ENCODE data around the gene SLC25A27.

Gene SLC25A27

DNA sequence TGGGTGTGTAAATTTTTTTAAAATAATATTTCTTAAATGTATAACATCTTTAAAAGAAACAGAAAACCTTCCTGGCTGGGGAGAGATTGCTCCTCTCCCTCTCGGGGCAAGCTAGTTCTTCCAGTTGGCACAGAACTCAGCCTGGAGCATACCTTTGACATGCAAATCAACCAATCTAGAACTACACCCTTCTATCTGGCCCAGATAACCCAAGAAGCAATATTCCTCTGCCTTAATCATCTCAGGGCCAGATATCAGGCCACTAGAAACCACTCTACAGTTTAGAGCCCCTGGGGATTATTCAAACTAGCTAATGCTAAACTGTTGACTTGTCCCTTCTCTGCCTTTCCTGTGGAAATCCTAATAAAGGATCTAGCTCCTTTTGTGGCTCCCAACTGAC is 34.0 kb upstream of the SLC25A27 start:
- TF ChIP-seq ZC3H10 (CRISPR knock-in tag; IDR thresholded peaks at IDR 0.05) (no peak), ZFP30 (CRISPR knock-in tag; IDR thresholded peaks at IDR 0.05) (no peak), TCF4 (CRISPR knock-in tag; IDR thresholded peaks at IDR 0.05; ENCODE audit: borderline replicate concordance) (no peak), ZNF565 (CRISPR knock-in tag; conservative IDR thresholded peaks at IDR 0.05; ENCODE audit: low read depth) (no peak), ZNF8 (CRISPR knock-in tag; IDR thresholded peaks at IDR 0.05) (no peak), CSDC2 (CRISPR knock-in tag; IDR thresholded peaks at IDR 0.05) (no peak), OSR1 (CRISPR knock-in tag; IDR thresholded peaks at IDR 0.05) (no peak), BACH2 (CRISPR knock-in tag; IDR thresholded peaks at IDR 0.05; ENCODE audit: borderline replicate concordance) (no peak), ISL1 (CRISPR knock-in tag; IDR thresholded peaks at IDR 0.05) (no peak), PPARA (CRISPR knock-in tag; IDR thresholded peaks at IDR 0.05; ENCODE audit: borderline replicate concordance) (no peak), ZNF70 (CRISPR knock-in tag; IDR thresholded peaks at IDR 0.05) (no peak), ARNTL (CRISPR knock-in tag; IDR thresholded peaks at IDR 0.05; ENCODE audit: borderline replicate concordance, low read depth) (no peak), ZFP3 (CRISPR knock-in tag; IDR thresholded peaks at IDR 0.05) (no peak)
- TF ChIP-seq, protein P1, sequence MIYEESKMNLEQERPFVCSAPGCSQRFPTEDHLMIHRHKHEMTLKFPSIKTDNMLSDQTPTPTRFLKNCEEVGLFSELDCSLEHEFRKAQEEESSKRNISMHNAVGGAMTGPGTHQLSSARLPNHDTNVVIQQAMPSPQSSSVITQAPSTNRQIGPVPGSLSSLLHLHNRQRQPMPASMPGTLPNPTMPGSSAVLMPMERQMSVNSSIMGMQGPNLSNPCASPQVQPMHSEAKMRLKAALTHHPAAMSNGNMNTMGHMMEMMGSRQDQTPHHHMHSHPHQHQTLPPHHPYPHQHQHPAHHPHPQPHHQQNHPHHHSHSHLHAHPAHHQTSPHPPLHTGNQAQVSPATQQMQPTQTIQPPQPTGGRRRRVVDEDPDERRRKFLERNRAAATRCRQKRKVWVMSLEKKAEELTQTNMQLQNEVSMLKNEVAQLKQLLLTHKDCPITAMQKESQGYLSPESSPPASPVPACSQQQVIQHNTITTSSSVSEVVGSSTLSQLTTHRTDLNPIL (CRISPR knock-in tag; IDR thresholded peaks at IDR 0.05; ENCODE audit: low read depth), result no peak
- TF ChIP-seq, protein P2, sequence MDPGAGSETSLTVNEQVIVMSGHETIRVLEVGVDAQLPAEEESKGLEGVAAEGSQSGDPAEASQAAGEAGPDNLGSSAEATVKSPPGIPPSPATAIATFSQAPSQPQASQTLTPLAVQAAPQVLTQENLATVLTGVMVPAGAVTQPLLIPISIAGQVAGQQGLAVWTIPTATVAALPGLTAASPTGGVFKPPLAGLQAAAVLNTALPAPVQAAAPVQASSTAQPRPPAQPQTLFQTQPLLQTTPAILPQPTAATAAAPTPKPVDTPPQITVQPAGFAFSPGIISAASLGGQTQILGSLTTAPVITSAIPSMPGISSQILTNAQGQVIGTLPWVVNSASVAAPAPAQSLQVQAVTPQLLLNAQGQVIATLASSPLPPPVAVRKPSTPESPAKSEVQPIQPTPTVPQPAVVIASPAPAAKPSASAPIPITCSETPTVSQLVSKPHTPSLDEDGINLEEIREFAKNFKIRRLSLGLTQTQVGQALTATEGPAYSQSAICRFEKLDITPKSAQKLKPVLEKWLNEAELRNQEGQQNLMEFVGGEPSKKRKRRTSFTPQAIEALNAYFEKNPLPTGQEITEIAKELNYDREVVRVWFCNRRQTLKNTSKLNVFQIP (CRISPR knock-in tag; IDR thresholded peaks at IDR 0.05; ENCODE audit: borderline replicate concordance, low read depth), result no peak
- no peak for ATAC-seq

DNA sequence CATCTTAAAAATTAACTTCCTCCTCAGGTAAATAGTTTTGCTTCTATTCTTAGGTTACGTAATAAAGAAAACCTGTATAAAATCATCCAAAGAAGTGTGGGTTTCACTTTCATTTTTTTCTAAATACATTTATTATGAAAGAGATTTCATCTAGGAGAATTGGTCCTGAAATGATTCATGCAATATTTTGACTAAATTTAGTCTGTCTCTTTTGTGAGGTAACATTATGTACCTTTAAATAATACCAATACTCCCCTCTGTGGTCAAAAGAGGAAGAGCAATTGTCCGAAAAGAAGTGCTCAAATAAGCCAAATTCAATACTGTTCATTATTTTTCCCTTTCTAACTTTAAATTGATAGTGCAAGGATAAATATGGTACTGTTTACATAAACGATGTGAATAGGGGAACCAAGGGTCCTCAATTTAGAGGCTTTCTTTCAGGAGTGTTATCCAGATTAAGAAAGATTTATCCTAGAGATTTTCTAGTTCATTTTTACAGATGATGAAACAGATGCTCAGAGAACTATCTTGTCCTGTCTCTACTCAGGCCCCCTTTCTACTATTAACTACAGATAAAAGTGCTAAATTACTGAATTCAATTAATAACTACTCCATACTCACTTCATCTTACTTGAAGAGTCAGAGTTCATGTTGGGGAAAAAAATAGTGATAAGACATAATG is 26.4 kb upstream of the SLC25A27 start:
- TF ChIP-seq, protein P3, sequence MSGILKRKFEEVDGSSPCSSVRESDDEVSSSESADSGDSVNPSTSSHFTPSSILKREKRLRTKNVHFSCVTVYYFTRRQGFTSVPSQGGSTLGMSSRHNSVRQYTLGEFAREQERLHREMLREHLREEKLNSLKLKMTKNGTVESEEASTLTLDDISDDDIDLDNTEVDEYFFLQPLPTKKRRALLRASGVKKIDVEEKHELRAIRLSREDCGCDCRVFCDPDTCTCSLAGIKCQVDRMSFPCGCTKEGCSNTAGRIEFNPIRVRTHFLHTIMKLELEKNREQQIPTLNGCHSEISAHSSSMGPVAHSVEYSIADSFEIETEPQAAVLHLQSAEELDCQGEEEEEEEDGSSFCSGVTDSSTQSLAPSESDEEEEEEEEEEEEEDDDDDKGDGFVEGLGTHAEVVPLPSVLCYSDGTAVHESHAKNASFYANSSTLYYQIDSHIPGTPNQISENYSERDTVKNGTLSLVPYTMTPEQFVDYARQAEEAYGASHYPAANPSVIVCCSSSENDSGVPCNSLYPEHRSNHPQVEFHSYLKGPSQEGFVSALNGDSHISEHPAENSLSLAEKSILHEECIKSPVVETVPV (CRISPR knock-in tag; IDR thresholded peaks at IDR 0.05), result no peak
- no peak for TF ChIP-seq ZNF70 (CRISPR knock-in tag; IDR thresholded peaks at IDR 0.05)
- no peak for TF ChIP-seq ZNF565 (CRISPR knock-in tag; conservative IDR thresholded peaks at IDR 0.05; ENCODE audit: low read depth)
- TF ChIP-seq ISL1 (CRISPR knock-in tag; IDR thresholded peaks at IDR 0.05), result no peak
- TF ChIP-seq, protein P4, sequence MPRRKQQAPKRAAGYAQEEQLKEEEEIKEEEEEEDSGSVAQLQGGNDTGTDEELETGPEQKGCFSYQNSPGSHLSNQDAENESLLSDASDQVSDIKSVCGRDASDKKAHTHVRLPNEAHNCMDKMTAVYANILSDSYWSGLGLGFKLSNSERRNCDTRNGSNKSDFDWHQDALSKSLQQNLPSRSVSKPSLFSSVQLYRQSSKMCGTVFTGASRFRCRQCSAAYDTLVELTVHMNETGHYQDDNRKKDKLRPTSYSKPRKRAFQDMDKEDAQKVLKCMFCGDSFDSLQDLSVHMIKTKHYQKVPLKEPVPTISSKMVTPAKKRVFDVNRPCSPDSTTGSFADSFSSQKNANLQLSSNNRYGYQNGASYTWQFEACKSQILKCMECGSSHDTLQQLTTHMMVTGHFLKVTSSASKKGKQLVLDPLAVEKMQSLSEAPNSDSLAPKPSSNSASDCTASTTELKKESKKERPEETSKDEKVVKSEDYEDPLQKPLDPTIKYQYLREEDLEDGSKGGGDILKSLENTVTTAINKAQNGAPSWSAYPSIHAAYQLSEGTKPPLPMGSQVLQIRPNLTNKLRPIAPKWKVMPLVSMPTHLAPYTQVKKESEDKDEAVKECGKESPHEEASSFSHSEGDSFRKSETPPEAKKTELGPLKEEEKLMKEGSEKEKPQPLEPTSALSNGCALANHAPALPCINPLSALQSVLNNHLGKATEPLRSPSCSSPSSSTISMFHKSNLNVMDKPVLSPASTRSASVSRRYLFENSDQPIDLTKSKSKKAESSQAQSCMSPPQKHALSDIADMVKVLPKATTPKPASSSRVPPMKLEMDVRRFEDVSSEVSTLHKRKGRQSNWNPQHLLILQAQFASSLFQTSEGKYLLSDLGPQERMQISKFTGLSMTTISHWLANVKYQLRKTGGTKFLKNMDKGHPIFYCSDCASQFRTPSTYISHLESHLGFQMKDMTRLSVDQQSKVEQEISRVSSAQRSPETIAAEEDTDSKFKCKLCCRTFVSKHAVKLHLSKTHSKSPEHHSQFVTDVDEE (CRISPR knock-in tag; IDR thresholded peaks at IDR 0.05), result no peak
- TF ChIP-seq, protein P1 (CRISPR knock-in tag; IDR thresholded peaks at IDR 0.05; ENCODE audit: low read depth), result no peak
- no peak for TF ChIP-seq ESRRG (CRISPR knock-in tag; IDR thresholded peaks at IDR 0.05)
- TF ChIP-seq OSR1 (CRISPR knock-in tag; IDR thresholded peaks at IDR 0.05), result no peak
- no peak for TF ChIP-seq ZFP3 (CRISPR knock-in tag; IDR thresholded peaks at IDR 0.05)
- no peak for TF ChIP-seq GLIS3 (CRISPR knock-in tag; IDR thresholded peaks at IDR 0.05)
- TF ChIP-seq, protein P5, sequence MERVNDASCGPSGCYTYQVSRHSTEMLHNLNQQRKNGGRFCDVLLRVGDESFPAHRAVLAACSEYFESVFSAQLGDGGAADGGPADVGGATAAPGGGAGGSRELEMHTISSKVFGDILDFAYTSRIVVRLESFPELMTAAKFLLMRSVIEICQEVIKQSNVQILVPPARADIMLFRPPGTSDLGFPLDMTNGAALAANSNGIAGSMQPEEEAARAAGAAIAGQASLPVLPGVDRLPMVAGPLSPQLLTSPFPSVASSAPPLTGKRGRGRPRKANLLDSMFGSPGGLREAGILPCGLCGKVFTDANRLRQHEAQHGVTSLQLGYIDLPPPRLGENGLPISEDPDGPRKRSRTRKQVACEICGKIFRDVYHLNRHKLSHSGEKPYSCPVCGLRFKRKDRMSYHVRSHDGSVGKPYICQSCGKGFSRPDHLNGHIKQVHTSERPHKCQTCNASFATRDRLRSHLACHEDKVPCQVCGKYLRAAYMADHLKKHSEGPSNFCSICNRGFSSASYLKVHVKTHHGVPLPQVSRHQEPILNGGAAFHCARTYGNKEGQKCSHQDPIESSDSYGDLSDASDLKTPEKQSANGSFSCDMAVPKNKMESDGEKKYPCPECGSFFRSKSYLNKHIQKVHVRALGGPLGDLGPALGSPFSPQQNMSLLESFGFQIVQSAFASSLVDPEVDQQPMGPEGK (CRISPR knock-in tag; IDR thresholded peaks at IDR 0.05; ENCODE audit: borderline replicate concordance), result no peak
- TF ChIP-seq TCF4 (CRISPR knock-in tag; IDR thresholded peaks at IDR 0.05; ENCODE audit: borderline replicate concordance), result no peak
- TF ChIP-seq BACH2 (CRISPR knock-in tag; IDR thresholded peaks at IDR 0.05; ENCODE audit: borderline replicate concordance), result no peak
- no peak for TF ChIP-seq RARB (CRISPR knock-in tag; IDR thresholded peaks at IDR 0.05)
- no peak for TF ChIP-seq ARNTL (CRISPR knock-in tag; IDR thresholded peaks at IDR 0.05; ENCODE audit: borderline replicate concordance, low read depth)
- no peak for TF ChIP-seq PPARA (CRISPR knock-in tag; IDR thresholded peaks at IDR 0.05; ENCODE audit: borderline replicate concordance)
- no peak for TF ChIP-seq SNAI2 (CRISPR knock-in tag; IDR thresholded peaks at IDR 0.05)
- ATAC-seq, result peak; percentile 63; the same call in 2 of the 3 replicates
